Hepatocyte (in vitro differentiated cells): ENCODE results near the gene DISC1.

ENCODE experiments used
- EZH2 ChIP-seq: fragments of 200-600 bp; sonication (generic); IDR thresholded peaks from 2 replicates; pipeline ENCODE4 v1.6.1; 2016; ENCODE audit warnings: antibody characterized with exemption, mild to moderate bottlenecking, borderline replicate concordance
- EZH2phosphoT487 ChIP-seq: fragments of 200-600 bp; sonication (generic); IDR thresholded peaks from one replicate; pipeline ENCODE4 v1.6.1; 2018; ENCODE audit warnings: antibody characterized with exemption, mild to moderate bottlenecking, low read depth, moderate library complexity; ENCODE audit not compliant: unreplicated experiment, severe bottlenecking
- TF ChIP-seq, protein P1 (sequence below): fragments of 200-600 bp; sonication (generic); IDR thresholded peaks from 2 replicates; pipeline ENCODE4 v1.5.1; 2016; ENCODE audit warnings: antibody characterized with exemption, mild to moderate bottlenecking; ENCODE audit not compliant: poor library complexity

DNA sequence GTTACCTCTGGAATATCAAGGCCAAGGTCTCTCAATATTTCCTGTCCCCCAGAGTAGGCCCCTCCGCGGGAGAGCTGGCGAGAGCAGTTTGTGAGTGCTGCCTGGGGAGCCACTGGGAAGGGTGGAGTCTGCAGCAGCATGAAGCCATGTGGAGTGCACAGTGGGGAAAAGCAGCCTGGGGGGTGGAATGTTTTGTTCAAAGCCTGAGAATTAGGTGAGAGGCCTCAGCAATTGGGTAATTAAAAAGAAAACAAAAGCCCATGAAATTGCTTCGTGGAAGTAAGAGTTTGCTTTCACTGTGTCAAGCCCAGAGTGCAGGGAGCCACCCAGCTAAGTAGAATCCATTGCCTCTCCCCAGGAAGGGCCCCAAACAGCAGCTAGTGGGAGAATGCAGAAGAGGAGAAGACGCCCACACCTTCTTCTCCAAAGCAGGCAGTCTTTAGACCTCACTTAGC lies 30.2 kb upstream of the DISC1 start:
- TF ChIP-seq, protein P1, sequence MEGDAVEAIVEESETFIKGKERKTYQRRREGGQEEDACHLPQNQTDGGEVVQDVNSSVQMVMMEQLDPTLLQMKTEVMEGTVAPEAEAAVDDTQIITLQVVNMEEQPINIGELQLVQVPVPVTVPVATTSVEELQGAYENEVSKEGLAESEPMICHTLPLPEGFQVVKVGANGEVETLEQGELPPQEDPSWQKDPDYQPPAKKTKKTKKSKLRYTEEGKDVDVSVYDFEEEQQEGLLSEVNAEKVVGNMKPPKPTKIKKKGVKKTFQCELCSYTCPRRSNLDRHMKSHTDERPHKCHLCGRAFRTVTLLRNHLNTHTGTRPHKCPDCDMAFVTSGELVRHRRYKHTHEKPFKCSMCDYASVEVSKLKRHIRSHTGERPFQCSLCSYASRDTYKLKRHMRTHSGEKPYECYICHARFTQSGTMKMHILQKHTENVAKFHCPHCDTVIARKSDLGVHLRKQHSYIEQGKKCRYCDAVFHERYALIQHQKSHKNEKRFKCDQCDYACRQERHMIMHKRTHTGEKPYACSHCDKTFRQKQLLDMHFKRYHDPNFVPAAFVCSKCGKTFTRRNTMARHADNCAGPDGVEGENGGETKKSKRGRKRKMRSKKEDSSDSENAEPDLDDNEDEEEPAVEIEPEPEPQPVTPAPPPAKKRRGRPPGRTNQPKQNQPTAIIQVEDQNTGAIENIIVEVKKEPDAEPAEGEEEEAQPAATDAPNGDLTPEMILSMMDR = no peak
- TF ChIP-seq EZH2phosphoT487 (no peak), EZH2 (no peak)
